Hepatocyte (in vitro differentiated cells): ENCODE results near the gene RTN3. TPM values are rescaled to one million over a fixed set of nuclear protein-coding genes. Genes with fewer than 3 reads are reported as not detected.

Experiments used
- DNase-seq: peaks from one replicate; pipeline ENCODE4 v3.0.0-alpha.2; 2016; ENCODE audit warnings: low spot score
- H2AFZ ChIP-seq: fragments of 200-600 bp; sonication (generic); 2 replicates; pipeline ENCODE4 v1.6.0; 2016; ENCODE audit warnings: antibody characterized with exemption, mild to moderate bottlenecking
- H3K27ac ChIP-seq: fragments of 200-600 bp; sonication (generic); 2 replicates; pipeline ENCODE4 v1.5.1; 2016; ENCODE audit warnings: mild to moderate bottlenecking
- H3K27me3 ChIP-seq: fragments of 200-600 bp; sonication (generic); 2 replicates; pipeline ENCODE4 v1.6.1; 2016
- H3K36me3 ChIP-seq: fragments of 200-600 bp; sonication (generic); replicated peaks from 2 replicates; pipeline ENCODE4 v1.5.1; 2016; ENCODE audit warnings: low read depth; ENCODE audit not compliant: insufficient read depth
- H3K4me1 ChIP-seq: fragments of 200-600 bp; sonication (generic); 2 replicates; pipeline ENCODE4 v1.5.1; 2016; ENCODE audit warnings: mild to moderate bottlenecking, moderate library complexity; ENCODE audit not compliant: insufficient read depth
- H3K4me2 ChIP-seq: fragments of 200-600 bp; sonication (generic); 2 replicates; pipeline ENCODE4 v1.6.0; 2016
- H3K4me3 ChIP-seq: fragments of 200-600 bp; sonication (generic); 2 replicates; pipeline ENCODE4 v1.5.1; 2016; ENCODE audit warnings: mild to moderate bottlenecking
- H3K79me2 ChIP-seq: fragments of 200-600 bp; sonication (generic); 2 replicates; pipeline ENCODE4 v1.6.0; 2017; ENCODE audit warnings: mild to moderate bottlenecking
- H3K9me2 ChIP-seq: fragments of 200-600 bp; sonication (generic); replicated peaks from 2 replicates; pipeline ENCODE4 v1.6.0; 2017; ENCODE audit warnings: mild to moderate bottlenecking; ENCODE audit not compliant: insufficient read depth
- H3K9me3 ChIP-seq: fragments of 200-600 bp; sonication (generic); 2 replicates; pipeline ENCODE4 v1.5.1; 2016; ENCODE audit warnings: low read depth, mild to moderate bottlenecking
- H4K20me1 ChIP-seq: fragments of 200-600 bp; sonication (generic); 2 replicates; pipeline ENCODE4 v1.6.0; 2016; ENCODE audit warnings: mild to moderate bottlenecking; ENCODE audit not compliant: insufficient read depth, poor library complexity, severe bottlenecking
- CTCF ChIP-seq: fragments of 200-600 bp; sonication (generic); IDR thresholded peaks from 2 replicates; pipeline ENCODE4 v1.5.1; 2016; ENCODE audit warnings: antibody characterized with exemption, mild to moderate bottlenecking; ENCODE audit not compliant: poor library complexity
- EZH2 ChIP-seq: fragments of 200-600 bp; sonication (generic); IDR thresholded peaks from 2 replicates; pipeline ENCODE4 v1.6.1; 2016; ENCODE audit warnings: antibody characterized with exemption, mild to moderate bottlenecking, borderline replicate concordance
- EZH2phosphoT487 ChIP-seq: fragments of 200-600 bp; sonication (generic); IDR thresholded peaks from one replicate; pipeline ENCODE4 v1.6.1; 2018; ENCODE audit warnings: antibody characterized with exemption, mild to moderate bottlenecking, low read depth, moderate library complexity; ENCODE audit not compliant: unreplicated experiment, severe bottlenecking
- WGBS: methylation state at CpG from one replicate; pipeline ENCODE4 v1.1.6; 2016; ENCODE audit warnings: low lambda C conversion rate; ENCODE audit errors: missing lambda C conversion rate; 5-methylcytosine and 5-hydroxymethylcytosine counted together
- polyA plus RNA-seq: library from polyadenylated mRNA; unstranded; fragments of >200 nt; fragmentation: Nextera tagmentation; extraction: Ambion mirVana; gene quantifications from 2 replicates; pipeline ENCODE4 v1.2.1, GENCODE V29; 2016
- total RNA-seq: library from RNA; depleted of rRNA; stranded (reverse); fragments of >200 nt; gene quantifications from 2 replicates; pipeline ENCODE4 v1.2.3, GENCODE V29; 2014

The RTN3 gene
- total and polyA plus RNA-seq, 2 experiments from 2014 or later, result 84.0 to 89.9 TPM

- peaks cover 25% of the 10 kb centered on the region for H3K79me2 ChIP-seq
- no peak overlapping the region for H2AFZ ChIP-seq
- no peaks in the 10 kb centered on the region for H3K9me2 ChIP-seq
- TF ChIP-seq EZH2 (no peak), EZH2phosphoT487 (no peak), CTCF (peak; percentile 53)
- H3K4me3 ChIP-seq, result no peak overlapping the region
- H3K4me2 ChIP-seq, result no peak overlapping the region
- H3K9me3 ChIP-seq, result no peaks in the 10 kb centered on the region
- H4K20me1 ChIP-seq, result no peaks in the 10 kb centered on the region
- WGBS, result 81% methylated on average over 13 of the region's 13 CpGs
- peaks cover 2% of the 10 kb centered on the region for H3K36me3 ChIP-seq
- H3K27ac ChIP-seq, result no peak overlapping the region
- no peaks in the 10 kb centered on the region for H3K4me1 ChIP-seq
- DNase-seq, result peak; percentile 34
- H3K27me3 ChIP-seq, result no peaks in the 10 kb centered on the region
Measured at GRCh38 chr11:63745304-63746170, 64.2 kb downstream of the RTN3 start.

- no peaks in the 10 kb centered on the region for H3K9me2 ChIP-seq
Measured at GRCh38 chr11:63747011-63747410, 65.7 kb downstream of the RTN3 start.

GRCh38 chr11:63749624-63750023 is 68.3 kb downstream of the RTN3 start:
- no peak for TF ChIP-seq EZH2
- no peak for TF ChIP-seq CTCF
- no peak for TF ChIP-seq EZH2phosphoT487
- H2AFZ ChIP-seq, result no peak overlapping the region
- H3K79me2 ChIP-seq, result peaks cover 7% of the 10 kb centered on the region
- H3K27me3 ChIP-seq, result no peaks in the 10 kb centered on the region
- DNase-seq, result no peak
- no peaks in the 10 kb centered on the region for H3K9me2 ChIP-seq
- 95% methylated on average over 4 of the region's 4 CpGs for WGBS
- H4K20me1 ChIP-seq, result no peaks in the 10 kb centered on the region
- H3K4me3 ChIP-seq, result no peak overlapping the region
- no peak overlapping the region for H3K27ac ChIP-seq
- H3K9me3 ChIP-seq, result no peaks in the 10 kb centered on the region
- peaks cover 2% of the 10 kb centered on the region for H3K36me3 ChIP-seq
- no peak overlapping the region for H3K4me2 ChIP-seq
- H3K4me1 ChIP-seq, result no peaks in the 10 kb centered on the region

More at GRCh38 chr11:63747011-63747410, 65.7 kb downstream of the RTN3 start:
- Histone ChIP-seq H3K9me3 (no peaks in the 10 kb centered on the region), H3K4me1 (no peaks in the 10 kb centered on the region), H3K27me3 (no peaks in the 10 kb centered on the region), H3K27ac (peak overlapping the region; percentile 65), H3K4me3 (no peak overlapping the region), H2AFZ (no peak overlapping the region), H3K79me2 (peaks cover 23% of the 10 kb centered on the region), H3K36me3 (peaks cover 2% of the 10 kb centered on the region), H3K4me2 (no peak overlapping the region), H4K20me1 (no peaks in the 10 kb centered on the region)
- DNase-seq, result peak; percentile 37
- 61% methylated on average over 3 of the region's 3 CpGs for WGBS
- TF ChIP-seq CTCF (no peak), EZH2phosphoT487 (no peak), EZH2 (no peak)
